Testis (tissue), 3 donors: ENCODE measurements around the gene EEF2. TPM values are rescaled to one million over a fixed set of nuclear protein-coding genes. Genes with fewer than 3 reads are reported as not detected.
A peak's percentile ranks its signal among the peaks of the same experiment; 100 is the strongest.
"Not testable (repeated sequence)": the region's sequence is repeated elsewhere in the genome, so short reads cannot be mapped to it uniquely, and the experiment has no call there.

Experiments used
- DNase-seq: peaks from one replicate; pipeline ENCODE4 v3.0.0-alpha.2; 2019
- H3K27ac ChIP-seq, 2 donors: fragments of 200-600 bp; sonication (generic); one replicate each; pipeline ENCODE4 v1.5.1; 2019
- H3K27me3 ChIP-seq: fragments of 200-600 bp; sonication (generic); one replicate; pipeline ENCODE4 v1.5.1; 2019
- H3K36me3 ChIP-seq: fragments of 200-600 bp; sonication (generic); one replicate; pipeline ENCODE4 v1.5.1; 2017; ENCODE audit warnings: low read depth; ENCODE audit errors: missing control alignments
- H3K4me1 ChIP-seq: fragments of 200-600 bp; sonication (generic); one replicate; pipeline ENCODE4 v1.5.1; 2019
- H3K4me3 ChIP-seq, 2 donors: fragments of 200-600 bp; sonication (generic); one replicate each; pipeline ENCODE4 v1.5.1; 2017 to 2019
- H3K9me3 ChIP-seq: fragments of 200-600 bp; sonication (generic); one replicate; pipeline ENCODE4 v1.5.1; 2017
- CTCF ChIP-seq, 3 experiments: fragments of 450-650 bp in 2 of 3; fragments of 200-600 bp in 1 of 3; sonication (generic) in 1 of 3; IDR thresholded peaks; one replicate each; pipeline ENCODE4 v1.5.1; 2016 to 2019; ENCODE audit warnings: antibody characterized with exemption in 3 of 3, mild to moderate bottlenecking in 2 of 3, moderate library complexity in 1 of 3
- POLR2A ChIP-seq: fragments of 450-650 bp; IDR thresholded peaks from one replicate; pipeline ENCODE4 v1.6.1; 2017; ENCODE audit warnings: antibody characterized with exemption, mild to moderate bottlenecking, moderate library complexity
- WGBS, 2 donors: methylation state at CpG; one replicate each; pipeline ENCODE4 v1.1.5; 2018; 5-methylcytosine and 5-hydroxymethylcytosine counted together
- intact Hi-C: fragments of 100-400 bp; cut with DNase I; formaldehyde crosslinking; loops from one replicate; pipeline ENCODE4 v1.15.1; 2023; ENCODE audit warnings: low total_unique reads
- polyA plus RNA-seq: library from polyadenylated mRNA; stranded (reverse); fragments of 350-450 nt; fragmentation: Illumina TruSeq; extraction: RNeasy Lipid Tissue Mini Kit (QIAGEN cat#74804); gene quantifications from one replicate; pipeline ENCODE4 v1.2.3, GENCODE V29; 2014; ENCODE audit warnings: low read depth, low replicate concordance; ENCODE audit not compliant: insufficient read depth
- total RNA-seq, 2 donors: library from RNA; depleted of rRNA; stranded (reverse); fragments of >200 nt; gene quantifications; one replicate each; pipeline ENCODE4 v1.2.3, GENCODE V29; 2016

Gene EEF2
- total and polyA plus RNA-seq, 3 donors from 2014 or later, result 909 to 1,599 (median 1,429) TPM

GRCh38 chr19:4012092-4012974 is 27.1 kb upstream of the EEF2 start:
- Histone ChIP-seq H3K27me3 (no peaks in the 10 kb centered on the region), H3K9me3 (no peaks in the 10 kb centered on the region), H3K36me3 (no peaks in the 10 kb centered on the region), H3K4me3 (no peak overlapping the region), H3K4me1 (peaks cover 64% of the 10 kb centered on the region), H3K27ac (no peak overlapping the region)
- intact Hi-C loops, result no loop called here
- 83% methylated on average over 25 to 27 of the region's 27 CpGs for WGBS, 2 donors
- DNase-seq, result no peak
- TF ChIP-seq CTCF (IDR thresholded peaks at IDR 0.05), result no peak
- no peak for TF ChIP-seq POLR2A

- H3K4me1 ChIP-seq, result peaks cover 62% of the 10 kb centered on the region
- H3K27ac ChIP-seq, intact Hi-C loops, H3K4me3 ChIP-seq, H3K27me3 ChIP-seq, H3K36me3 ChIP-seq, DNase-seq, H3K9me3 ChIP-seq: not testable (repeated sequence)
- 65 to 82% methylated on average over 6 of the region's 6 CpGs for WGBS, 2 donors
These were observed 26.2 kb upstream of the EEF2 start for GRCh38 chr19:4011430-4011829.

- Histone ChIP-seq H3K27me3 (no peaks in the 10 kb centered on the region), H3K4me3 (no peak overlapping the region), H3K4me1 (peaks cover 55% of the 10 kb centered on the region), H3K27ac (no peak overlapping the region), H3K36me3 (no peaks in the 10 kb centered on the region), H3K9me3 (no peaks in the 10 kb centered on the region)
- no peak for DNase-seq
- TF ChIP-seq CTCF (IDR thresholded peaks at IDR 0.05), result no peak
- TF ChIP-seq POLR2A, result no peak
- intact Hi-C loops, result no loop called here
- 68 to 87% methylated on average over 11 to 14 of the region's 14 CpGs for WGBS, 2 donors
These were observed 25.5 kb upstream of the EEF2 start for GRCh38 chr19:4010808-4011110.

GRCh38 chr19:4009990-4010807 is 24.9 kb upstream of the EEF2 start:
- no peak overlapping the region for H3K4me3 ChIP-seq
- TF ChIP-seq POLR2A (no peak), CTCF (IDR thresholded peaks at IDR 0.05) (no peak)
- no peaks in the 10 kb centered on the region for H3K36me3 ChIP-seq
- no peaks in the 10 kb centered on the region for H3K9me3 ChIP-seq
- H3K27ac ChIP-seq, result no peak overlapping the region
- DNase-seq, result peak; percentile 62
- intact Hi-C loops, result no loop called here
- 51 to 65% methylated on average over 8 to 23 of the region's 24 CpGs for WGBS, 2 donors
- no peaks in the 10 kb centered on the region for H3K27me3 ChIP-seq
- peaks cover 49% of the 10 kb centered on the region for H3K4me1 ChIP-seq

GRCh38 chr19:4007836-4008539 is 22.7 kb upstream of the EEF2 start:
- TF ChIP-seq CTCF (IDR thresholded peaks at IDR 0.05) (no peak), POLR2A (no peak)
- Histone ChIP-seq H3K36me3 (no peaks in the 10 kb centered on the region), H3K27ac (peak overlapping the region; percentile 79 to 93), H3K4me1 (peaks cover 31% of the 10 kb centered on the region), H3K4me3 (peak overlapping the region; percentile 90 to 95), H3K27me3 (no peaks in the 10 kb centered on the region), H3K9me3 (no peaks in the 10 kb centered on the region)
- intact Hi-C loops, result no loop called here
- DNase-seq, result peak; percentile 71
- 0% methylated on average over 19 to 20 of the region's 55 CpGs for WGBS, 2 donors
